Measurements from ENCODE around the gene NUAK1. TPM values are rescaled to one million over a fixed set of nuclear protein-coding genes. Genes with fewer than 3 reads are reported as not detected.
"Not testable (repeated sequence)": the region's sequence is repeated elsewhere in the genome, so short reads cannot be mapped to it uniquely, and the experiment has no call there.

The NUAK1 gene
- total RNA-seq, 1 experiment from 2014 or later, result 13.4 TPM

DNA sequence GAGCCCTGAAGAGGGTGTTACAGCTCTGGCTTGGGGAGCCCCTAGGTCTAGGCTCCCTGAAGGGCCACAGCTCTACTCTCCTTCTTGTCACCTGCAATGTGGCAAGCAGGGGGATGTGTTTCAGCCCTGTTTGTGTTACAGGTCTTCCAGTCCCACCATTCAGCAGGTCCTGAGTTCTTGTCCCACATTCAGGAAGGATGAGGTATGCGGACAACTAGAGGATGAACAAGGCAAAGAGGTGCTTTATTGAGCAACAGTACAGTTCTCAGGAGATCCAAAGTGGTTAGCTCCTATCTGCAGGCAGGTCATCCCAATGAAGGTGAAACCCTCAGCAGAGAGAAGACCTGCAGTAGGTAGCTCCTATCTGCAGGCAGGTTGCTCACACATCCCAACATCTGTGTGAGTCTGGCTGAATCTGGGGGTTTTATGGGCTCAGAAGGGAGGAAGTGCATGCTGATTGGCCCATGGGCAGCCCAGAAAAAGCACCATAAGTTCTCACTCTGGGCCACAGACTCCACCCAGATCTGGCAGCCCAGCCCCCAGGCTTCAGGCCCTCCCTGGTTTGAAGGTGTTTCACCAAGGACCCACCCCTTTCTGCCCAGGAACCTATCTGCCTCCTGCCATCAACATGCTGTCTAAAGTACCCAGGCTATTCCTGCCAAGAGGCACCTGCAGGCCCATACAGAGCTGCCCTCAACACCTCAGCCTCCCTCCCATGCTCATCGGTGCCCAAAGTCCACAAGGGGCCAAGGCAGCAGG is 98.9 kb downstream of the NUAK1 start:
- DNase-seq (ENCODE audit: extremely low read depth, low read depth), result no peak

DNA sequence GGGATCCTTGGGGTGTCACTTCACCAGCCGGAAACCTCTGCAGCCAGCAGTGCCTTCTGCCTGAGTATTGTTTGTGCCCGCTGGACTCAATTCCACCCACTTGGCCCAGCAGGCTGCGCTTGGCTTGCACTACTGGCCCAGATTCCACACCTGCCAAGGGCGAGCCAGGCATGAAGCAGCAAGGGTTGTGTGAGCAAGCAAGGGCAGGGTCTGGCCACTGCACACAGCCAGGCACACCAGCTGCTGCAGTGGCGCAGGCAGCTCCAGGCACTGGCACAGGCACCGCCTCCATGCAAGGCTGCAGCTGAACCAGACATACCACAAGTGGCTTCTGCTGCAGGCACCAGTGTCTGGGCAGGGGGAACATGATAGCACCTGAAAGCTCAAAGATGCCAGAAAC is 99.5 kb downstream of the NUAK1 start:
- no peak for DNase-seq (ENCODE audit: extremely low read depth, low read depth)

DNA sequence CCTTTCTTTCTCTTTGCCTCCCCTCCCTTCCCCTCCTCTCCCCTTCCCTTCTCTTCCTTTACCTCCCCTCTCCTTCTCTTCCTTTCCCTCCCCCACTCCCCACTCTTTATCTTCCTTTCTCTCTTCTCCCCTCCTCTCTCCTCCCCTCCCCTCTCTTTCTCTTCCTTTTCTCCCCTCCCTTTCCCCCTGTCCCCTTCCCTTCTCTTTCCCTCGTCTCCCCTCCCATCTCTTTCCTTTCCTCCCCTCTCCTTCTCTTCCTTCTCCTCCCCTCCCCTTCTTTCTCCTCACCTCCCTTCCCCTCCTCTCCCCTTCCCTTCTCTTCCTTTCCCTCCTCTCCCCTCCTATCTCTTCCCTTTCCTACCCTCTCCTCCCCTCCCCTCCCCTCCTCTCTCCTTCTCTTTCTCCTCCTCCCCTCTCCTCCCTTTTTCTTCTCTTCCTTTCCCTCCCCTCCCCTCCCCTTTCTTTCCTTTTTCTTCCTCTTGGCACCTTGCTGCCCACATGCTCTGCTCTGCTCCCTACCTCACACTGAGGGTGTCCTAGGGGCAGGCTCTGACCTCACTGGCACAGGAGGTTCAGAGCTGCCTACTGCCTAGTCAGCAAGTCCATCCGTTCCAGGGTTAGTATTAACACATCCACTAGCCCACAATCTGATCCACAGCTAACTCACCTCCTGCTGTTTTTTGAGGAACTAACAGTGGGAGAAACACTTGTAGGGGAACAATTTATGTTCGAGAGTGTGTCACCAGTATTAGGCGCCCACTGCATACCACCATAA is 101.0 kb downstream of the NUAK1 start:
- no peak for DNase-seq (ENCODE audit: extremely low read depth, low read depth)

DNA sequence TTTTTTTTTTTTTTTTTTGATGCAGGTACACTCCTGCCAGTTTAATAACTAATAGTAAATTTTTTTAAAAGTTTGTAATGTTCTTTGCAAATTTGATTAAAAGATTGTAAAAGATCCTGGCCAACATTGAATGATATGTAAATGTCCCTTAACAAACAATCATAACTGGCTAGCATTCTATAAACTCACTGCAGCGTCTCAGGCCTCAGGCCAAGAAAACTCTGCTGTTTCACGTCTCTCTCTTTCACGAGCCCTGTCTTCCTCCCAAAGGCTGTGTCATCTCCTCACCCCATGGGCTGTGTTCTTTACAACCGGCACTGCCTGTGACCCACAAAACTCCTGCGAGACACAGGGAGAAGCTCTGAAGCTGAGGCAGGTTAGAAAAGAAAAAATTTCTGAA is 103.3 kb downstream of the NUAK1 start:
- no peak for DNase-seq (ENCODE audit: extremely low read depth, low read depth)

DNA sequence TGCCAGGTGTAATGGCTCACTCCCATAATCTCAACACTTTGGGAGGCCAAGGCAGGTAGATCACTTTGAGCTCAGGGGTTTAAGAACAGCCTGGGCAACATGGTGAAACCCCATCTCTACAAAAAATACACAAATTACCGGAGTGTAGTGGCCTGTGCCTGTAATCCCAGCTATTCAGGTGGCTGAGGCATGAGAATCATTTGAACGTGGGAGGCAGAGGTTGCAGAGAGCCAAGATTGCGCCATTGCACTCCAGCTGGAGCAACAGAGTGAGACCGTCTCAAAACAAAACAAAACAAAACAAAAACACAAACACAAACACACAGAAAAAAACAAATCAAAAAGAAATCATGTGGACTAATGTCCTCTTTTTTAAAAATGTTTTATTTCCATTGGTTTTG is 104.4 kb downstream of the NUAK1 start:
- DNase-seq (ENCODE audit: extremely low read depth, low read depth), result no peak

DNA sequence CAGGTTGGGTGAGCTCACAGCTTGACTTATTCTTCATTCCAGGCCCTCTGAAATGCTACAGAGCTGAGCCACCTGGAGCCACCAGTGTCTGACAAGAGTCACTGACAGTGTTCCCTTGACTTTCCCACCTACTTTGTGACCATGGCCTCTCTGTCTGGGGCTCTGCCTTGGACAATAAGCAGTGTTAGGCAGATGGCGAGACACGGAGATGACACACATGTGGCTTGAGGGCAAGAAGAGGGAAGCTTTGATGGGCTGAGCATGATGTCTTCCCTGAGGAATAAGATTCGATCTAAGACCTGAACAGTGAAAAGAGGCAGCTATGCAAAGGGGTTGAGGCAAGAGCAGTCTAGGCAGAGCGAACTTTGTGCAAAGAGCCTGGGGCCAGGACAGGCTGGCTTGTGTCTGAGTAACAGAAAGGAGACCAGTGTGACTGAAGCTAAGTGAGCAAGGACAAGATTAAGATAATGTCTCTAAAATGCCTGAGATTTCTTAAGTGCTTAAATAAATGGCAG is 105.5 kb downstream of the NUAK1 start:
- DNase-seq (ENCODE audit: extremely low read depth, low read depth), result no peak

DNA sequence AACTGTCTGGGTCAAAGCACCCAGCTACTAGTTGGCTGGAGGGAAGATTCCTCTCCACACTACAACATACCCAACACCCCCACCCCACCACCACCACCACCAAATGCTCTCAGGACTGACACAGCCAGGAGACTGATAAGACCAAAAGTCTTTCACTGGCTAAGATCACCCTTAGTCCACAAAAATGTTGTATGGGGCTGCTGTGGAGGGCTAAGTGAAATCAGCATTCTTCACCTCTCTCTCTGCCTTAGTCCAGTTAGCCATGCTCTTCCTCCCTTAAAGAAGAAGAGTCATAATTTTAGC is 106.2 kb downstream of the NUAK1 start:
- no peak for DNase-seq (ENCODE audit: extremely low read depth, low read depth)

DNA sequence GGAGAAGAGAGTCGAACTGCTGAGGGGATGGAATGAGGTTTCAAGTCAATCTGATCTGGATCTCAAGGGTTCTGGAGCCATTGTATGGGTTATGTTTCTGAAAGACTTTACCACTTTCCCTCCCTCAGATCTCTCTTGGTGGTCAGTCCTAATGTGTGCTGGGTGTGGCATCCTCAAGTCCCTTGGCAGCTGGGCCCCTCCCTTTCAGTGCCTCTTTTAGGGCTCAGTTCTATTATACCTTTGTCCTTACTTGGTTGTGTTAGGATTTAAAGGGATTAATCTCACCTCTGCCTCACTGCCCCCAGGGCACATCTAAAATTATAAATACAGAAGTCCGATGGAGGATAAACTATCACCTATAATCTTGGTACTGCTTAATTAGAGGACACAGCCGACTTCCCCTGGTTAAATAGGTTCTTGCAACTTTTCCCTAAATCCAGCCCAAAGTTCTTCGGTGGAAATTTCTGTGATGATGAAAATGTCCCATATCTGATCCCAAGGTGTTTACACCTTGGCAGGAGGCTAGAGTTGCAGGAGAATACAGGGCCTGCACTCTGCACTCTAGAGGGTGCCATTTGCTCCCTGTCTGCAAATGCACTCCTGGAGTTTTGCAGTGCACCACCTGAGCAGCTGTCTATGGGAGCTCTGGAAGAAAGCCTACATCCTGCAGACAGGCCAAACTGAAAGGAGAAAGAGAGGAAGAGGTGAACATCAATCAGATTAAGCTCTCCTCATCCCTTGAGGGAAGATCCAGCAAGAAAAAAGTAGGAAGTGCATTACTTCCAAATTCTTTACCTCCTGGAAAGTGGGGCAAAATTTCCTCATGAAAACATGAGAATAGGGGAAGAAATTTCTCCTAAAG is 106.8 kb downstream of the NUAK1 start:
- DNase-seq (ENCODE audit: extremely low read depth, low read depth), result no peak

DNA sequence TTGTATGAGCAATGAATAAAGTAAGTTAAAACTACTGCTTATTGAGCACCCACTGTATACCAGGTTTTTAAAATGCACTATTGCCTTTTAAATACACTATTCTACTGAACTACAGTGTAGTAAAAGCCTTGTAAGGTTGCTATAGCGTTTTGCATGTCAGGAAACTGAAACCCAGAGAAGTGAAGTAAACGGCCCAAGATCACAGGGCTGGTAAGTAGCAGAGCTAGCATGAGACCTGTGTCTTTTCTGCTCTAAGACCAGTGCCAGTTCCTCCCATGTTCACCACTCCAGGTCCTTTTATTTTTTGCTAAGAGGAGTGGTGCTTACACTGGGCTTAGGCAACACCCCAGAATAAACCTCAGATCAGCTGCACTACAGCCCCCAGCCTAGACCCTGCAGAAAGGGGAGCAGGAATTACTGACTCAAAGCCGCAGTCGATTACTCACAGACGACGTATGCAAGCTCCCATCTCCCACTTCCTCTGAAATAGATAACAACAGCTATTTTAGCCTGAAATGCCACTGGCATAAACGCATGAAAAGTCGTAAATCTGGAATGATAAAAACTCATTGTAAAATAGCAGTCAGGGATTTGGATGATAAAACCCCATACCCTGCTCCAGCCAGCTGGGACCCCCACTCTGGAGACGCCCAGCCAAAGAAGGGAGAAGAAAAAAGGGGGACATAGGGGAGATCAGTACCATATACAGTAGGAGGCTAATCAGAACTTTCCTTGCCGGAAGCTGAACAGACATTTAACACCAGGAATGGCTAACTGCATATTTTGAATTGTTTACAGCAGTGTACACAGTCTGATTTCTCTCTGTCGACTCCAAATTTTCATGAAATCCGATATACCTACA is 108.3 kb downstream of the NUAK1 start:
- no peak for DNase-seq (ENCODE audit: extremely low read depth, low read depth)

DNA sequence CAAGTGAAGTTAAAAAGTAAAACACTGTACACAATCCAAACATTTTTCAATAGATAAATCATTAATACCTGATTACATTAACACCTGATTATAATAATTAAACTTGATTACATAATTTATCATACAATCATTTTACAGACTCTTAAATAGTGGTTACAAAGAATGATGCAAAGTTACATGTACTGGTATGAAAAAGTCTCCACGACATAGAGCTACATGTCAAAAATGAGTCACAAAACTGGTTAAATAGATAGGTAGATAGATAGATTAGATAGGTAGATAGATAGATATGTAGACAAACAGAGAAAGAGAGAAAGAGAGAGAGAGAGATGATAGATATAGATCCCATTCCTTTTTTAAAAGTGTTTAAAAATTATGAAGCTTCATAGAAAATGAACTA is 109.2 kb downstream of the NUAK1 start:
- DNase-seq (ENCODE audit: extremely low read depth, low read depth), result no peak

DNA sequence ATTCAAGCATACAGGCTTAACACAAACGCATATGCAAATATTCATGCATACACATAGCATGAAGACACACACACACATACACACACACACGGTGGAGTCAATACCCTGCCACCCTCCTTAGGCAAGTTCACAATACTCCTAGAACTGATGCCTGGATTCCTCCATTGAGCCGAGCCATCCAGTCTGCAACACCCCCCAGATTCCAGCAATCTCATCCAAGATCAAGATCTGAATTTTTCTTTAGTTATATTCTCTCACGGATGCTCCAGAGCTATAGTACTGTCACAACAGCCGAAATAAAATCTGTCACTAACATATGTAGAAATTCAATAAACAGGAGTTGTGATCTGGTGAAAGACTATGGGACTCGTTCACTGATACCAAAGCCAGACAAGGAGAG is 110.8 kb downstream of the NUAK1 start:
- DNase-seq (ENCODE audit: extremely low read depth, low read depth), result no peak

DNA sequence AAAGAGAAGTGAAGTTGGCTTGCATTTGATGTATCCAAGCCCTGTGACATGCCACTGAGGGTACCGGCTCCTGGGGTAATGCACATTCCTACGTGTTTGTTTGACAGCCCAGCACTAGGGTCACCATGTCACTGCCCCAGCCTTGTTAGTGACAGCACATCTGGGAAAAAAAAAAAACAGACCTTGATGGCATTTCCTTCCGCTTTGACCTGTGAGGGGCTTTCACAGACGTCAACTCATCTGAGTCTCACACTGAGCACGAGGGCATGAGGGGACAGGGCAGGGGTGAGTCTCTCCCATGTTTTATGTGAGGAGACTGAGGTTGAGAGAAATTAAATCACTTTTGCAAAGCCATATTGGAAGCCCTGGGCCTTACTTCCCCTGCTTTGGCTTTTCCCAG is 111.5 kb downstream of the NUAK1 start:
- no peak for DNase-seq (ENCODE audit: extremely low read depth, low read depth)

DNA sequence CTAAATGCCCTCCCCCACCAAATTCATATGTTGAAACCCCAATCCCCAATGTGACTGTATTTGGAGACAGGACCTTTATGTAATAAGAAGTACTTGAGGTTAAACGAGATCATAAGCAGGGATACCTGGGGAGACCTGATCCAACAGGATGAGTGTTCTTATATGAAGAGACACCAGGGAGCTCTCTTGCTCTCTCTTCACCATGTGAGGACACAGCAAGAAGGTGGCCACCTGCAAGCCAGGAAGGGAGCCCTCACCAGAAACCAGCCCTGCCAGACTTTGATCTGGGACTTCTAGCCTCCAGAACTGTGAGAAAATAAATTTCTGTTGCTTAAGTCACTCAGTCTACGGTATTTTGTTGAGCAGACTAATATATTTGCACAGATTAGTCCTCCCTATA is 113.6 kb downstream of the NUAK1 start:
- no peak for DNase-seq (ENCODE audit: extremely low read depth, low read depth)

DNA sequence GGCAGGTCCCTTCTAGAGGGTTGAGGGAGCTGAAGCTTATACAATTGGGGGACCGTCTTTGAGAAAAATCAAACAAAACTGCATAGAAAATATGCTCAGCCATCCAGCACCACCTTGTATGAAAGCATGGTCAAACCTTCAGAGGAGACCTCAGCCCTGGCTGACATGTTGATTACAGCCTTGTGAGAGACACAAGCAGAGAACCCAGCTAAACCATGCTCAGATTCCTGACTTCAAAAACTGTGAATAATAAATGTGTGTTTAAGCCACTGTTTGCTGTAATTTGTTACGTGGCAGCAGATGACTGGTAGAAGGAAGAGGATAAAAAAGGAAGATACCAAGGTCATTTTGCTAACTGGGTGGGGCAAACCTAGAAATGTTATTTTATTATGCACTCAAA is 115.7 kb downstream of the NUAK1 start:
- DNase-seq (ENCODE audit: extremely low read depth, low read depth), result no peak

DNA sequence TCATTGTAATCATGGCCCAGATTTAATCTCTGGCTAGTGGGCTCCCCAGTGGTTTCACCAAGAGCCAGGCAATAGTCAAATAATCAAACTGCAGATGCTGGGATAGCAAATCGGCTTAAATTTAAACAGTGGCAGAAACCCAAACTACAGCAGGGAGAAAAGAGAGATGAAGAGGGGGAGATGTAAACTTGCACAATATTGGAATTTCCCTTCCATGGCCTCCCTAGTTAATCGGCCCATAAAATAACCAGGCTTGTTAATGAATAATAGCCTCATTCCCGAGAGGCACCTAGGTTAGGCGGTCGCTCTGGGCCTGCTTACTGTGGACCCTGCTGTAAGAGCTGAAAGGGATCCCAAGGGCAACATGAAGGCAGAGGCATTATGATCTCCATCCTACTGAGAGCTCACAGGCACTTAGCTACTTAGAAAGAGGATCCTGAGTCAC is 116.2 kb downstream of the NUAK1 start:
- DNase-seq (ENCODE audit: extremely low read depth, low read depth), result no peak

DNA sequence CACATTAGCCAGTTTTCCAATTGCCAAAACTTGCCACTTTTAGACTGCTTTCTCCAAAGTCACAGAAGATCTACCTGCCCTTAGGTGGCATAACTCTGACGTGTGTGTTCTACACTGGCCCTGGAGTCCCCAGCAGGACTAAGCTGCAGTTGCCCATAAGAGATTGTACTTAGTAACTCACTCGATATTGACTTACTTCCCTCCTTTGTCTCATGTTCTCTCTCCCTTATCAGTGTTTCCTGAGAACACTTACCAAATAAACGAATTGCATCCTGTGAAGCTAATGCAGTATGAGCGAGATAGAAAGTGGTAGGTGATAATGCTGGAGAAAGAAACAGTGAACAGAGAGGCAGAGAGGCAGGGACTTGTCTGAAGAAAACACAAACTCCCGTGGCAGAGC is 117.2 kb downstream of the NUAK1 start:
- DNase-seq (ENCODE audit: extremely low read depth, low read depth), result no peak

DNA sequence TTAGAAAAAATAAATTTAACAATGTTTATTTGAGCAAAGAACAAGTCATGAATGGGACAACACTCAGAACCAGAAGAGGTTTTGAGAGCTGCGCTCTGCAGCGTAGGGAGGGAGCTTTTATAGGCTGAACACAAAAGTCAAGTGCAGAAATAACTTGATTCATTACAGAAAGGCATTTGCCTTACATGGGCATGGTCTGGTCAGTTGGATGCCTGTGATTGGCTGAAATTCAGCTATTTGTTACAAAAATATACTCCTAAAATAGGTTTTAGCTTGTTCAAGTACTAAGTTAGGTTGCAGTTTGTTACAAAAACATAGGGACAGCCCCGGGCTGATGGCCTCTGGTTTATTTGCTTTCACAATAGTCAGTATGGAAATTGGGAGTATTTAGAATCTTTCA is 118.0 kb downstream of the NUAK1 start:
- DNase-seq (ENCODE audit: extremely low read depth, low read depth), result no peak

DNA sequence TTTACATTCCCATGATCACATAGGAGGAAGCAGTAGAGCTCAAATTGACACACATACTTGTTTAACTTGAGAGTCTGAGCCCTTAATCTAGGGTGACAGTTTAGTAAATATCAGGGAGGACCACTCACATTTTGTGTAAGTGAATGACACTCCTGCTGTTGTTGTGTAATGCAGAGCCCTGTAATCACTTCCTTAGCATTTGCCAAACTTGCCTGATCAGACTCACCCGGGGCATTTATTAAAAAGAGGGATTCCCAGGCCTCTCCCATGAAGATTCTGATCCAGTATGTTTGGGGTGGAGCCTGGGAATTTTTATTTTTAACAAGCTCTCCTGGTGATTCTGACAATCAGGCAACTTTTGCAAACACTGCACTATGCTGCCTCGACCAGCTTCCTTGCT is 119.6 kb downstream of the NUAK1 start:
- DNase-seq (ENCODE audit: extremely low read depth, low read depth), result no peak

DNA sequence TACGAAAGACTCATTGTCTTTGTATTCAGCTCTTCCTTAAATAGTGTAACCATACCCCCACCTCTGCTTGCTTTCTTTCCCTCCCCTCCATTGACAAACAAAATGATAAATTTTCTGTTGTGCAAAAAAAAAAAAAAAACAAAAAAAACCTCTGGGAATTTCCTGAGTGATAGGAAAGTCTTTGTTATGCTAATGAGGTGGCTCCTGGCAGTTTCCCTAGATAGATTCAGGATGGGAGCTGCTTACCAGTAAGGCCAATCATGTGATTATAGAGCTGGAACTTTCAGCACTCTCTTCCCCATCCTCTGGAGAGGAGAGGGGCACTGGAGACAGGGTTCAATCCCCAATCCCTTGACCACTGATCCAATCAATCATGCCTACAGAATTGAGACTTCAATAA is 120.5 kb downstream of the NUAK1 start:
- DNase-seq (ENCODE audit: extremely low read depth, low read depth), result no peak

DNA sequence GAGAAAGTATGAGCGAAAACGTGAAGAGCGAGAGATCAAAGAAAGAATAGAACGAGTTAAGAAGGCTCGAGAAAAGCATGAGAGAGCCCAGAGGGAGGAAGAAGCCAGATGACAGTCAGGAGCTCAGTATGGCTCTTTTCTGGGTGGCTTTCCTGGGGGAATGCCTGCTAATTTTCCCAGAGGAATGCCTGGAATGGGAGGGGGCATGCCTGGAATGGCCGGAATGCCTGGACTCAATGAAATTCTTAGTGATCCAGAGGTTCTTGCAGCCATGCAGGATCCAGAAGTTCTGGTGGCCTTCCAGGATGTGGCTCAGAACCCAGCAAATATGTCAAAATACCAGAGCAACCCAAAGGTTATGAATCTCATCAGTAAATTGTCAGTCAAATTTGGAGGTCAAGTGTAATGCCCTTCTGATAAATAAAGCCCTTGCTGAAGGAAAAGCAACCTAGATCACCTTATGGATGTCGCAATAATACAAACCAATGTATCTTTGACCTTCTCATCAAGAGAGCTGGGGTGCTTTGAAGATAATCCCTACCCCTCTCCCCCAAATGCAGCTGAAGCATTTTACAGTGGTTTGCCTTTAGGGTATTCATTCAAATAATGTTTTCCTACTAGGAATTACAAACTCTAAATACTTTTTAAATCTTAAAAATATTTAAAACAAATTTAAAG is 122.0 kb downstream of the NUAK1 start:
- not testable (repeated sequence) for DNase-seq (ENCODE audit: extremely low read depth, low read depth)
